GM19025 (cell line): Measurements from ENCODE around the gene TTC9B.

Experiments
- ATAC-seq: cut with Tn5 transposase; IDR thresholded peaks from one replicate; pipeline ENCODE4 v1.9.1; 2021; ENCODE audit warnings: mild to moderate bottlenecking, low read depth, moderate library complexity; ENCODE audit not compliant: unreplicated experiment

TTC9B gene

DNA sequence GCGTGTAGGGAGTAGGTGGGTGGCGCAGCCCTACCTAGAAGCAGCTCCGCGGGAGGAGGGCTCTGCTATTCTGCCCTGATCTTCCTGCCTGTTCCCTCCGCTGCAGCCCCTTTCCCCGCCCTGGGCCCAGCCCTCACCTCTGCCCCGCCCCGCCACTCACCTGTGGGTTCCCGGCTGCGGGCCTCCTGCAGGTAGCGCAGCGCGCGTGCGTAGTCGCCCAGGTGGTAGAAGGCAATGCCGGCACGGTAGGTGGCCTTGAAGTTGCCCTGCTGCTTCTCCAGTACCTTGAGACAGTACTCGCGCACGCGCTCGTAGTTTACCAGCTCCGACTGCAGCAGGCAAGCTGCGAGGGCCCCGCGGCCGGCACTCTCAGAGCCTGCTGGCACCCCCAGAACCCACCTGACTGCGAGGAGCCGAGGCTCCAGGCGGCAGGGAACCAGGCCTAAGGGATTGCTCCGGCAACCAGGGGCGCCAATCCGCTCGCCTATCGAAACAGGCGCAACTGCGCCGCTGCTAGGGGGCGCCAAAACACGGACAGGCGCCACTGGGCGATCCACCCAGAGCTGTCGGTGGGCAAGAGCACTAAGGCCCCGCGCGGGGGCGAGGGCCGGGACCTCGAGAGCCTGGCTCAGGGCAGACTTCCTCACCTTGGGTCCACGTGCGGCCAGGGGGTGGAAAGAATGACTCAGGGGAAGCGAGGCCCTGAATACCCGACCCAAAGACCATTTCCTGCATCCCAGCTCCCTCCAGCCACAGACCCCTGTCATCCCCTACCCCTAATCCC is 965 bp downstream of the TTC9B start:
- no peak for ATAC-seq

GRCh38 chr19:40216777-40217026 is 1.5 kb downstream of the TTC9B start:
- ATAC-seq, result no peak

GRCh38 chr19:40216013-40216776 is 2.0 kb downstream of the TTC9B start:
- ATAC-seq, result no peak

- no peak for ATAC-seq
Measured at GRCh38 chr19:40214936-40215335, 3.2 kb downstream of the TTC9B start.

DNA sequence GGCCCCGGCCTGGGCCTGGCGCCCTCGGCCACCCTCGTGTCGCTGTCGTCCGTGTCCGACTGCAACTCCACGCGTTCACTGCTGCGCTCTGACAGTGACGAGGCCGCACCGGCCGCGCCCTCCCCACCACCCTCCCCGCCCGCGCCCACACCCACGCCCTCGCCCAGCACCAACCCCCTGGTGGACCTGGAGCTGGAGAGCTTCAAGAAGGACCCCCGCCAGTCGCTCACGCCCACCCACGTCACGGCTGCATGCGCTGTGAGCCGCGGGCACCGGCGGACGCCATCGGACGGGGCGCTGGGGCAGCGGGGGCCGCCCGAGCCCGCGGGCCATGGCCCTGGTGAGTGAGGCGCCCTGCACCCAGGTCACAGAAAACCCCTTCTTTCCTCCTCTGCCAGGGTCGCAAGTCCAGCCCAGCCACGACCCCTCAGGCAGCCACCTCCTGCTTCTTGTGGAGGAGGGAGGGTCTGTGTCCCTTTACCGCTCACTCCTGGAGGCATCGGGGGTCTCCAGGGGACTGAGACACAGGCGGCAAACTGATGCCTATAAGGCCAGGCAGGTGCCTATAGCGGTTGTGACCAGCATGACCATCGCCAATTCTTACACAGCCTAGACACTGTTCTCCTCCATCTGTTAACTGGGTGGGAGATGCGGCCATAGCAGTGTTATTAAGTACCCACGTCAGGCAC is 4.2 kb downstream of the TTC9B start:
- no peak for ATAC-seq

- no peak for ATAC-seq
Measured at GRCh38 chr19:40213251-40213829, 4.8 kb downstream of the TTC9B start.

DNA sequence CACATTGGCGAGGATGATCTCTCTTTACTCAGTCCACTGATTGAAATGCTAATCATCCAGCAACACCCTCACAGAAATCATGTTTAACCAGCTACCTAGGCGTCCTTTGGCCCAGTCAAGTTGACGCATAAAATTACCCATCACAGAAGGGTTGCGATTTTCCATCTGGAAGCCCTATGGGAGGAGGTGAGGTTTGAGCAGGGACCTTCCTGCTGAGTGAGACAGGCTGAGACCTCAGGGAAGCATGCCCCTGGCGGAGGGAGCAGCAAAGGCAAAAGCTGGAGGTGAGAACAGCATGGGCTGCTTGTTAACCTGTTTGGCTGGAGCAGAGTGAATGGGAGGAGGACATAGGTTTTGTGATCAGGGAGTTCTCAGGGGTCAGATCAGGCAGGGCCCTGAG is 7.3 kb downstream of the TTC9B start:
- no peak for ATAC-seq

GRCh38 chr19:40208602-40209001 is 9.6 kb downstream of the TTC9B start:
- ATAC-seq, result no peak

- ATAC-seq, result no peak
Measured at GRCh38 chr19:40205760-40206159, 12.4 kb downstream of the TTC9B start.

DNA sequence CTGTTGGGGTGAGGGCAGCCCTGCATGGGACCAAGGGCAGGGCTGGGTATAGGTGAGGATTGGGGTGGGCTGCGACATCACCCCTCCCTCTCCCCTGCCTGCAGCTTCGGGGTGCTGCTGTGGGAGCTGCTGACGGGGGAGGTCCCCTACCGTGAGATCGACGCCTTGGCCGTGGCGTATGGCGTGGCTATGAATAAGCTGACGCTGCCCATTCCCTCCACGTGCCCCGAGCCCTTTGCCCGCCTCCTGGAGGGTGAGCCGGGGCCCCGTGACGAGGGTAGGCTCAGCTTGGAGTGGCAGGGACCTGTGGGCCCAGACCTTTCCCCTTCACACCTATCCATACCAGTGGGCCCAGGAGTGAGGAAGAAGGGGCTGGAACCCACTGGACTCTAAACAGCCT is 13.8 kb downstream of the TTC9B start:
- no peak for ATAC-seq

DNA sequence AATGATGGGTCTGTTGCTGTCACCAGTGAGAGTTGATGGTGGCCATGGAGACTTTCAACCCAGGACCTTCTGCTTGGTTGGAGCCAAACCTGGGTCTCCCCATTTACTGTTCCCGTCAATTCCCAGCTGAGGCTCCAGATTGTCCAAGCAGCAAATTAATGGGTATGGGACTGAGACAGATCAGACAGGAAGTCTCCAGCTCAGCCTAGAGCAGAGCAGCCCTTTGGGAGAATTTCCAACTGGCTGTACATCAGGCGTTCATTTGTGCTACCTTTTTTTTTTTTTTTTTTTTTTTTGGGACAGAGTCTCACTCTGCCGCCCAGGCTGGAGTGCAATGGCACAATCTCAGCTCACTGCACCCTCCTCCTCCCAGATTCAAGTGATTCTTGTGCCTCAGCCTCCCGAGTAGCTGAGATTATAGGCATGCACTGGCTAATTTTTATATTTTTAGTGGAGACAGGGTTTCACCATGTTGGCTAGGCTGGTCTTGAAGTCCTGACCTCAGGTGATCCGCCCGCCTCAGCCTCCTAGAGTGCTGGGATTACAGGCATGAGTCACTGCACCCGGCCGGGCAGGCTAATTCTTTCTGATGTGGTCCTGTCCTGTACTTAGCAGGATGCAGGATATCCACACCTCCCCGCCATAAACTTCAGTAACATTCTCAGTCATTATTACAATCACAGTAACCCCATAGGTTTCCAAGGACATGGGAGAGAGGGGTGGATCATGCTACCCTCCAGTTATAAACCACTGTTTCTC is 17.7 kb downstream of the TTC9B start:
- ATAC-seq, result no peak

DNA sequence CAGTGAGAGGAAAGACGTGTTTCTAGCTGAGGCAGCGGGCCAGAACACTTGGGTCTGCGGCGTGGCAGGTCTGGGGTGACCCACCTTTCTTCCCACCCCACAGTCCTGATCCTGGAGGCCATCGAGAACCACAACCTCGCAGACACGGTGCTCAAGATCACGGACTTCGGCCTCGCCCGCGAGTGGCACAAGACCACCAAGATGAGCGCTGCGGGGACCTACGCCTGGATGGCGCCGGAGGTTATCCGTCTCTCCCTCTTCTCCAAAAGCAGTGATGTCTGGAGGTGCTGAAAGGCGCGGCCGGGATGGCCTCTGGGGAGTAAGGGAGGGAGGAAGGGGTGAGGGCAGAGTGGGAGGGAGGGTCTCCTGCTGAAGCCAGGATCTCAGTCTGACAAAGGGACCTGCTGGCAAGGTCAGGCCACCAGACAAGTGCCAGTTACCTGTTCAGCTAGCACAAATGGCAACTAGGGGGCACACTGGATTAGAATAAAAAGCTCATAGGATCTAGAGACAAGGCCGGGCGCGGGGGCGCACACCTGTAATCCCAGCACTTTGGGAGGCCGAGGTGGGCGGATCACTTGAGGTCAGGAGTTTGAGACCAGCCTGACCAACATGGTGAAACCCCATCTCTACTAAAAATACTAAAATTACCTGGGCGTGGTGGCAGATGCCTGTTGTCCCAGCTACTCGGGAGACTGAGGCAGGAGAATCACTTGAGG is 19.8 kb downstream of the TTC9B start:
- ATAC-seq, result no peak

DNA sequence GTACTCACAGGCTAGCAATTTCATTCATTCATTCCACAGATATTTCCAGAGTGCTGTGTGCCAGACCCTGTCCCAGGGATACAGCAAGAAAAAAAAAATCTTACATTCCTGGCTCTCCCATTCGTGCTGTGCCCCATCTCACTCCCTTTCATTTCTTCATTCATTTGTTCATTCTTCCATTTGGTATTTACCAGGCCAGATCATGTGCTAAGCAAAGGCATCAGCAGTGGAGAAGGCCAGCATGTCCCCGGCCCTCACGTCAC is 24.7 kb downstream of the TTC9B start:
- ATAC-seq, result no peak

GRCh38 chr19:40192758-40193586 is 25.2 kb downstream of the TTC9B start:
- ATAC-seq, result no peak

DNA sequence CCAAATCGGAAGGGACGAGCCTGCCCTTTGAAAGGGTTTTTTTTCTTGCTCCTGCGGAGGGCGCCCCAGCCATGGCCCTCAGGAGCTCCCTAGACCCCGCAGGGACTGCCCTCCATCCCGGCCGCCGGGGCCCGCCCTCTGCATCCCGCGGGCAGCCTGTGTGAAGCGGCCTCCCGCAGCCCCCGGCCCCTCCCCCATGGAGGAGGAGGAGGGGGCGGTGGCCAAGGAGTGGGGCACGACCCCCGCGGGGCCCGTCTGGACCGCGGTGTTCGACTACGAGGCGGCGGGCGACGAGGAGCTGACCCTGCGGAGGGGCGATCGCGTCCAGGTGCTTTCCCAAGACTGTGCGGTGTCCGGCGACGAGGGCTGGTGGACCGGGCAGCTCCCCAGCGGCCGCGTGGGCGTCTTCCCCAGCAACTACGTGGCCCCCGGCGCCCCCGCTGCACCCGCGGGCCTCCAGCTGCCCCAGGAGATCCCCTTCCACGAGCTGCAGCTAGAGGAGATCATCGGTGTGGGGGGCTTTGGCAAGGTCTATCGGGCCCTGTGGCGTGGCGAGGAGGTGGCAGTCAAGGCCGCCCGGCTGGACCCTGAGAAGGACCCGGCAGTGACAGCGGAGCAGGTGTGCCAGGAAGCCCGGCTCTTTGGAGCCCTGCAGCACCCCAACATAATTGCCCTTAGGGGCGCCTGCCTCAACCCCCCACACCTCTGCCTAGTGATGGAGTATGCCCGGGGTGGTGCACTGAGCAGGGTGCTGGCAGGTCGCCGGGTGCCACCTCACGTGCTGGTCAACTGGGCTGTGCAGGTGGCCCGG is 26.1 kb downstream of the TTC9B start:
- no peak for ATAC-seq

GRCh38 chr19:40190891-40191835 is 27.0 kb downstream of the TTC9B start, which contains the start of gene MAP3K10:
TSS of gene MAP3K10 (plus strand) at chr19:40191426. CDS start at chr19:40192032, 606 bp downstream.
- peak; percentile 75 for ATAC-seq

DNA sequence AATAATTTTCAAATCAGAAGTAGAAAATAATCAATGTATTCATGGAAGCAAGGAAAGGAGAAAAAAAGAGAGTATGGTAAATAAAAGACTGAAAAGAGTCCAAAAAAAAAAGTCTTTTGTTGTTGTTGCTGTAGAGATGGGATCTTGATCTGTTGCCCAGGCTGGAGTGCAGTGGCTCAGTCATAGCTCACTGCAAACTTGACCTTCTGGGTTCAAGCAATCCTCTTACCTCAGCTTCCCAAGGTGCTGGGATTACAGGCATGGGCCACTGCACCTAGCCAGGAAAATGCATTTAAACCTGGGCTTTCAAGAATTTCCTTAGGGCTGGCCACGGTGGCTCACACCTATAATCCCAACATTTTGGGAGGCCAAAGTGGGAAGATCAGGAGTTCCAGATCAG is 33.9 kb downstream of the TTC9B start:
- no peak for ATAC-seq
